PC-9 (cell line): ENCODE results near the gene MT1E. TPM values are rescaled to one million over a fixed set of nuclear protein-coding genes. Genes with fewer than 3 reads are reported as not detected.

ENCODE experiments used
- BruUV-seq: library from RNA; stranded (reverse); fragments of 400-500 nt; replicated peaks from 2 replicates; lab custom pipeline; 2021; lab: Mats Ljungman, UMichigan
- CTCF ChIA-PET: fragments of 300-600 bp; sonication (Branson Sonifier 250); formaldehyde crosslinking; loops from one replicate; lab custom pipeline; 2022; ENCODE audit warnings: antibody characterized with exemption; lab: Charles Lee
- POLR2A ChIA-PET: fragments of 300-600 bp; sonication (Branson Sonifier 250); formaldehyde crosslinking; loops from one replicate; lab custom pipeline; 2022; ENCODE audit warnings: antibody characterized with exemption; ENCODE audit not compliant: unreplicated experiment; lab: Charles Lee
- DNase-seq, 2 experiments: peaks; one replicate each; pipeline versions ENCODE4 v3.0.0 to v3.0.0-alpha.2; 2015 to 2022; ENCODE audit warnings: mixed read lengths in 1 of 2
- H2AFZ ChIP-seq: fragments of 200-600 bp; sonication (generic); 2 replicates; pipeline ENCODE4 v1.8.1; 2017; ENCODE audit warnings: antibody characterized with exemption
- H3F3A ChIP-seq: fragments of 200-600 bp; sonication (generic); 2 replicates; pipeline ENCODE4 v1.8.1; 2017; ENCODE audit warnings: antibody characterized with exemption, mild to moderate bottlenecking, low read depth; ENCODE audit not compliant: insufficient read depth
- H3K27ac ChIP-seq: fragments of 200-600 bp; sonication (generic); 2 replicates; pipeline ENCODE4 v1.6.1; 2016; ENCODE audit warnings: mixed run types
- H3K27me3 ChIP-seq: fragments of 200-600 bp; sonication (generic); 2 replicates; pipeline ENCODE4 v1.6.1; 2016; ENCODE audit warnings: low read depth, mixed run types; ENCODE audit not compliant: insufficient read depth
- H3K36me3 ChIP-seq: fragments of 200-600 bp; sonication (generic); 2 replicates; pipeline ENCODE4 v1.6.1; 2016; ENCODE audit warnings: low read depth, mixed run types
- H3K4me1 ChIP-seq: fragments of 200-600 bp; sonication (generic); replicated peaks from 2 replicates; pipeline ENCODE4 v1.6.1; 2016; ENCODE audit warnings: mixed run types; ENCODE audit not compliant: insufficient read depth
- H3K4me2 ChIP-seq: fragments of 200-600 bp; sonication (generic); 2 replicates; pipeline ENCODE4 v1.6.1; 2017; ENCODE audit warnings: mixed run types
- H3K4me3 ChIP-seq: fragments of 200-600 bp; sonication (generic); 2 replicates; pipeline ENCODE4 v1.6.1; 2016; ENCODE audit warnings: mixed run types
- H3K79me2 ChIP-seq: fragments of 200-600 bp; sonication (generic); 2 replicates; pipeline ENCODE4 v1.6.1; 2017; ENCODE audit warnings: low read depth, mixed run types
- H3K9me2 ChIP-seq: fragments of 200-600 bp; sonication (generic); 2 replicates; pipeline ENCODE4 v1.8.1; 2017; ENCODE audit warnings: mild to moderate bottlenecking; ENCODE audit not compliant: insufficient read depth
- H3K9me3 ChIP-seq: fragments of 200-600 bp; sonication (generic); 2 replicates; pipeline ENCODE4 v1.8.1; 2016; ENCODE audit warnings: low read depth; ENCODE audit not compliant: insufficient read depth
- H4K20me1 ChIP-seq: fragments of 200-600 bp; sonication (generic); 2 replicates; pipeline ENCODE4 v1.8.1; 2017; ENCODE audit not compliant: insufficient read depth
- EZH2 ChIP-seq: fragments of 200-600 bp; sonication (generic); IDR thresholded peaks from 2 replicates; pipeline ENCODE4 v1.8.0; 2017; ENCODE audit warnings: antibody characterized with exemption, low read depth
- intact Hi-C: fragments of 100-400 bp; cut with micrococcal nuclease; formaldehyde crosslinking; loops from one replicate; pipeline ENCODE4 v1.10.0; 2022; ENCODE audit not compliant: unreplicated experiment
- total RNA-seq: library from RNA; stranded (reverse); gene quantifications from 2 replicates; pipeline ENCODE4 v1.2.3, GENCODE V29; 2021
- TF ChIP-seq, protein P1 (sequence below): fragments of 200-600 bp; sonication (generic); conservative IDR thresholded peaks from 2 replicates; pipeline ENCODE4 v1.6.1; 2017; ENCODE audit warnings: mixed run types, antibody characterized with exemption, mild to moderate bottlenecking, moderate library complexity

Gene MT1E
- total RNA-seq, 1 experiment from 2014 or later: 22.0 TPM

DNA sequence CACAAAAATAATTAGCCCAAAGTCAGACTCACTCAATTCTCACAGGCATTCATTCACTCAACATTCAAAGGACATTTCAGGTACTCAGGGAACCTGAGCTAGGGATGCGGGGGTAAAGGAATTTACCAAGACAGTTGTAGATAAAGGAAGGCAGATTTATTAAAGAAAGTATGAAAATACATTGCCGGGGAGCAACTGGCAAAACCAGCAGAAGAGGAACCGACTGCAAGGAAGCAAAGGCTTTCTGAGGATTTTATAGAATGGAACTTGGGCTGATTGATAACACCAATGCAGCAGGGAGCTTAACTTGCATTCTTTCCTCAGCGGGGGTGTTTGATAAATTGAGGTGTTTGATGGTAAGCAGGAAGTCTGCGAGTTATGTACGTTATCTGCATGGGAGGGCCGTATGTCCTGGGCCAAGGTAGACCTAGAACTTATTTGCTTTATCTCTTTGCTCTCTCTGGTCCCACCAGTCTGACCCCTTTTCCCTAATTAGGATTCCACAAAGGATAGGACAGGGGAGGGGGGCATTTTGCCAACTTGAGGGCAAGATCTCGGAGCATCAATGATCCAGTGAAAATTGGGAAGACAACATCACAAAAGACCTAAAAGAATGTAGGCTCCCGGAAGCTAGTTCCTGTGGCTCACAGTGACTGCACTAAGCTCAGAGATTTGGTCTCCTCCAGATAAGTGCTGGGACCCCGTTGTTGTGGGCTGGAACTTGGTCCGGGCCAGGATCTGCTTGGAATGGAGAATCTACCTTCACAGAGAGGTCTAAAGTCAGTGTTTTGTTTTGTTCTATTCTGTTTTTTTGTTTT lies 42.0 kb upstream of the MT1E start:
- Histone ChIP-seq H3K4me3 (no peak overlapping the region), H4K20me1 (no peaks in the 10 kb centered on the region), H3K36me3 (no peaks in the 10 kb centered on the region), H3K9me3 (no peaks in the 10 kb centered on the region), H3K9me2 (no peaks in the 10 kb centered on the region), H3F3A (no peaks in the 10 kb centered on the region), H2AFZ (no peak overlapping the region), H3K27ac (no peak overlapping the region), H3K79me2 (no peaks in the 10 kb centered on the region), H3K4me1 (0 out of 2 replicates have a peak, but pooled peaks cover 9% of the 10 kb centered on the region), H3K4me2 (no peak overlapping the region), H3K27me3 (no peaks in the 10 kb centered on the region)
- no peak for DNase-seq
- POLR2A ChIA-PET: no interaction called here
- BruUV-seq: no TSS peak
- intact Hi-C loops: no loop called here
- TF ChIP-seq, protein P1, sequence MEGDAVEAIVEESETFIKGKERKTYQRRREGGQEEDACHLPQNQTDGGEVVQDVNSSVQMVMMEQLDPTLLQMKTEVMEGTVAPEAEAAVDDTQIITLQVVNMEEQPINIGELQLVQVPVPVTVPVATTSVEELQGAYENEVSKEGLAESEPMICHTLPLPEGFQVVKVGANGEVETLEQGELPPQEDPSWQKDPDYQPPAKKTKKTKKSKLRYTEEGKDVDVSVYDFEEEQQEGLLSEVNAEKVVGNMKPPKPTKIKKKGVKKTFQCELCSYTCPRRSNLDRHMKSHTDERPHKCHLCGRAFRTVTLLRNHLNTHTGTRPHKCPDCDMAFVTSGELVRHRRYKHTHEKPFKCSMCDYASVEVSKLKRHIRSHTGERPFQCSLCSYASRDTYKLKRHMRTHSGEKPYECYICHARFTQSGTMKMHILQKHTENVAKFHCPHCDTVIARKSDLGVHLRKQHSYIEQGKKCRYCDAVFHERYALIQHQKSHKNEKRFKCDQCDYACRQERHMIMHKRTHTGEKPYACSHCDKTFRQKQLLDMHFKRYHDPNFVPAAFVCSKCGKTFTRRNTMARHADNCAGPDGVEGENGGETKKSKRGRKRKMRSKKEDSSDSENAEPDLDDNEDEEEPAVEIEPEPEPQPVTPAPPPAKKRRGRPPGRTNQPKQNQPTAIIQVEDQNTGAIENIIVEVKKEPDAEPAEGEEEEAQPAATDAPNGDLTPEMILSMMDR: no peak
- no peak for TF ChIP-seq EZH2
- CTCF ChIA-PET: no interaction called here

GRCh38 chr16:56584276-56584675 lies 41.3 kb upstream of the MT1E start:
- Histone ChIP-seq H3K4me2 (no peak overlapping the region), H3K4me3 (no peak overlapping the region), H3K9me3 (no peaks in the 10 kb centered on the region), H3K27ac (no peak overlapping the region), H3K4me1 (0 out of 2 replicates have a peak, but pooled peaks cover 9% of the 10 kb centered on the region), H3F3A (no peaks in the 10 kb centered on the region), H2AFZ (no peak overlapping the region), H3K27me3 (no peaks in the 10 kb centered on the region; the same call in 1 of the 2 replicates), H3K79me2 (no peaks in the 10 kb centered on the region), H3K36me3 (no peaks in the 10 kb centered on the region), H3K9me2 (no peaks in the 10 kb centered on the region), H4K20me1 (no peaks in the 10 kb centered on the region)
- POLR2A ChIA-PET: no interaction called here
- no peak for TF ChIP-seq EZH2
- TF ChIP-seq, protein P1: no peak
- CTCF ChIA-PET: no interaction called here
- intact Hi-C loops: no loop called here
- no TSS peak for BruUV-seq
- no peak for DNase-seq

DNA sequence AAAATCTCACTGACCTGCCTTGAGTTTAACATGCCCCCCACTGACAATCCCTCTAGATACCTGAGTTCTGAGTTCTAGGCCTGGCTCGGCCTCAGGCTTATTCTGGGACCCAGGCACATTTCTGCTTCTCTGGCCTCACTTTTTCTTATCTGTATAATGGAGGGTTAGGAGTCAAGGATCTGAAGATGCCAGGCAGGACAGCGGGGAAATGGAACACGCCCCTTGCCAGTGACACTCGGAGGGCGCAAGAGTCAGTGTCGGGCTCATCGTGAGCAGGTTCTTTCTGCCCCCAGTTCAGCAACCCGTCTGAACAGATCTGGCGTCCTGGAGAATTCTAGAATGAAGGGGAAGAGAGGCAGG lies 36.8 kb upstream of the MT1E start:
- BruUV-seq: no TSS peak
- H3K27ac ChIP-seq: no peak overlapping the region
- H2AFZ ChIP-seq: no peak overlapping the region

More for the DNA sequence above, 36.8 kb upstream of the MT1E start:
- POLR2A ChIA-PET: no interaction called here
- Histone ChIP-seq H3K4me3 (no peak overlapping the region), H3F3A (no peaks in the 10 kb centered on the region), H3K4me1 (no peaks in the 10 kb centered on the region), H3K9me2 (no peaks in the 10 kb centered on the region), H4K20me1 (no peaks in the 10 kb centered on the region), H3K9me3 (no peaks in the 10 kb centered on the region), H3K27me3 (no peaks in the 10 kb centered on the region; the same call in 1 of the 2 replicates), H3K79me2 (no peaks in the 10 kb centered on the region), H3K4me2 (no peak overlapping the region), H3K36me3 (no peaks in the 10 kb centered on the region)
- CTCF ChIA-PET: no interaction called here
- intact Hi-C loops: no loop called here
- no peak for TF ChIP-seq EZH2
- TF ChIP-seq, protein P1: no peak
- DNase-seq: no peak
